HCT116 (cell line): ENCODE results near the gene STAT6. TPM values are rescaled to one million over a fixed set of nuclear protein-coding genes. Genes with fewer than 3 reads are reported as not detected.
A peak's percentile ranks its signal among the peaks of the same experiment; 100 is the strongest.

Source experiments
- ATAC-seq: fragments of 200-7000 bp; cut with Tn5 transposase; 2 replicates; pipeline ENCODE4 v1.9.1; 2020; ENCODE audit warnings: mild to moderate bottlenecking, moderate library complexity
- BruUV-seq: library from RNA; stranded (reverse); fragments of 400-500 nt; replicated peaks from 2 replicates; lab custom pipeline; 2021; lab: Mats Ljungman, UMichigan
- CTCF ChIA-PET: fragments of 300-600 bp; sonication (Branson Sonifier 250); formaldehyde crosslinking; loops from one replicate; lab custom pipeline; 2021; ENCODE audit warnings: antibody characterized with exemption; lab: Charles Lee
- POLR2A ChIA-PET: fragments of 300-600, 350-600 bp; sonication (Branson Sonifier 250); formaldehyde crosslinking; loops from one replicate; lab custom pipeline; 2021; ENCODE audit warnings: antibody characterized with exemption; lab: Charles Lee
- RAD21 ChIA-PET, 2 experiments: fragments of 300-600 bp; sonication (Branson Sonifier 250); formaldehyde crosslinking; loops; one replicate each; lab custom pipeline; 2023; ENCODE audit warnings: low total read pairs in 2 of 2; ENCODE audit not compliant: uncharacterized antibody in 2 of 2, unreplicated experiment in 2 of 2, low non-redundant PET in 1 of 2; lab: Charles Lee
- DNase-seq: peaks from one replicate; pipeline ENCODE4 v3.0.0-alpha.2; 2010; ENCODE audit warnings: low read depth, low spot score
- H2AFZ ChIP-seq: fragments of 200-600 bp; shearing (Covaris generic), sonication (generic); 2 replicates; pipeline ENCODE4 v1.6.1; 2017; ENCODE audit warnings: low read depth, mixed run types, mixed read lengths, antibody characterized with exemption, low read length; ENCODE audit not compliant: poor library complexity, severe bottlenecking
- H3K27ac ChIP-seq: 2 replicates; pipeline ENCODE4 v1.5.1; 2012; ENCODE audit warnings: low read depth, low read length
- H3K27me3 ChIP-seq: fragments of 200-600 bp; sonication (generic); 2 replicates; pipeline ENCODE4 v1.6.1; 2016; ENCODE audit warnings: mixed run types, low read length, mixed read lengths; ENCODE audit not compliant: insufficient read depth
- H3K36me3 ChIP-seq, 2 experiments: fragments of 200-500 bp in 1 of 2; fragments of 200-600 bp in 1 of 2; sonication (Bioruptor generic) in 1 of 2; sonication (generic) in 1 of 2; 2 replicates each; pipeline versions ENCODE4 v1.5.1 to v1.6.1; 2014 to 2016; ENCODE audit warnings: low read length in 2 of 2, inconsistent platforms in 1 of 2, mixed read lengths in 1 of 2, mixed run types in 1 of 2; ENCODE audit not compliant: insufficient read depth in 2 of 2, control insufficient read depth in 1 of 2
- H3K4me1 ChIP-seq, 2 experiments: fragments of 200-600 bp in 1 of 2; sonication (generic) in 1 of 2; 2 replicates each; pipeline versions ENCODE4 v1.5.1 to v1.6.1; 2012 to 2017; ENCODE audit warnings: low read length in 2 of 2, inconsistent platforms in 1 of 2, mild to moderate bottlenecking in 1 of 2, mixed read lengths in 1 of 2, mixed run types in 1 of 2, moderate library complexity in 1 of 2; ENCODE audit not compliant: insufficient read depth in 2 of 2, control insufficient read depth in 1 of 2
- H3K4me2 ChIP-seq: fragments of 200-600 bp; sonication (generic); 2 replicates; pipeline ENCODE4 v1.6.1; 2017; ENCODE audit warnings: mixed run types, low read length, mixed read lengths
- H3K4me3 ChIP-seq, 2 experiments: fragments of 200-600 bp in 1 of 2; sonication (generic) in 1 of 2; replicated peaks in 1 of 2; 2 replicates each; pipeline ENCODE4 v1.5.1; 2011 to 2016; ENCODE audit warnings: low read length in 2 of 2, control low read depth in 1 of 2, low read depth in 1 of 2, mild to moderate bottlenecking in 1 of 2, mixed read lengths in 1 of 2, mixed run types in 1 of 2
- H3K79me2 ChIP-seq: fragments of 200-600 bp; sonication (generic); 2 replicates; pipeline ENCODE4 v1.6.1; 2017; ENCODE audit warnings: mild to moderate bottlenecking, mixed run types, low read length, moderate library complexity, mixed read lengths; ENCODE audit not compliant: insufficient read depth
- H3K9ac ChIP-seq: fragments of 200-600 bp; sonication (generic); 2 replicates; pipeline ENCODE4 v1.6.1; 2016; ENCODE audit warnings: low read length, mixed read lengths
- H3K9me2 ChIP-seq: fragments of 200-600 bp; sonication (generic), shearing (Covaris generic); 2 replicates; pipeline ENCODE4 v1.6.1; 2017; ENCODE audit warnings: mixed run types, mild to moderate bottlenecking, moderate library complexity; ENCODE audit not compliant: insufficient read depth
- H3K9me3 ChIP-seq, 2 experiments: fragments of 200-500 bp in 1 of 2; fragments of 200-600 bp in 1 of 2; sonication (Bioruptor generic) in 1 of 2; sonication (generic) in 1 of 2; 2 replicates each; pipeline ENCODE4 v1.6.1; 2014 to 2017; ENCODE audit warnings: low read length in 2 of 2, mixed read lengths in 2 of 2, inconsistent platforms in 1 of 2, low read depth in 1 of 2, mild to moderate bottlenecking in 1 of 2, mixed run types in 1 of 2, moderate library complexity in 1 of 2; ENCODE audit not compliant: control insufficient read depth in 1 of 2, insufficient read depth in 1 of 2
- H4K20me1 ChIP-seq: fragments of 200-600 bp; sonication (generic), shearing (Covaris generic); 2 replicates; pipeline ENCODE4 v1.6.1; 2017; ENCODE audit warnings: mixed run types, mild to moderate bottlenecking, moderate library complexity; ENCODE audit not compliant: insufficient read depth
- ATF3 ChIP-seq: IDR thresholded peaks from 2 replicates; pipeline ENCODE4 v1.6.1; 2012
- CEBPB ChIP-seq: IDR thresholded peaks from 2 replicates; pipeline ENCODE4 v1.6.1; 2012; ENCODE audit warnings: low read depth
- EGR1 ChIP-seq: IDR thresholded peaks from 2 replicates; pipeline ENCODE4 v1.6.1; 2012; ENCODE audit warnings: low read depth
- ELF1 ChIP-seq: IDR thresholded peaks from 2 replicates; pipeline ENCODE4 v1.6.1; 2012; ENCODE audit warnings: low read depth, borderline replicate concordance
- EZH2 ChIP-seq: fragments of 200-600 bp; sonication (generic); IDR thresholded peaks from 2 replicates; pipeline ENCODE4 v1.6.1; 2017; ENCODE audit warnings: antibody characterized with exemption, mixed run types
- FOSL1 ChIP-seq: IDR thresholded peaks from 2 replicates; pipeline ENCODE4 v1.6.1; 2012; ENCODE audit warnings: low read depth
- POLR2A ChIP-seq: IDR thresholded peaks from 2 replicates; pipeline ENCODE4 v1.7.0; 2011; ENCODE audit warnings: borderline replicate concordance; ENCODE audit not compliant: insufficient read depth, insufficient read length; ENCODE audit errors: extremely low read depth
- POLR2AphosphoS5 ChIP-seq: IDR thresholded peaks from 2 replicates; pipeline ENCODE4 v1.6.1; 2011; ENCODE audit warnings: mild to moderate bottlenecking, low read depth, low read length, moderate library complexity
- REST ChIP-seq: IDR thresholded peaks from 2 replicates; pipeline ENCODE4 v1.6.1; 2012; ENCODE audit warnings: low read depth
- SP1 ChIP-seq: IDR thresholded peaks from 2 replicates; pipeline ENCODE4 v1.6.1; 2012; ENCODE audit warnings: low read depth
- SRF ChIP-seq: IDR thresholded peaks from 2 replicates; pipeline ENCODE4 v1.6.1; 2012; ENCODE audit warnings: low read depth
- TCF7L2 ChIP-seq: IDR thresholded peaks from 2 replicates; pipeline ENCODE4 v1.7.0; 2011; ENCODE audit warnings: borderline replicate concordance, inconsistent platforms; ENCODE audit not compliant: insufficient read depth, insufficient read length; ENCODE audit errors: extremely low read depth
- YY1 ChIP-seq: IDR thresholded peaks from 2 replicates; pipeline ENCODE4 v1.6.1; 2011; ENCODE audit warnings: low read length, low read depth, moderate library complexity, mild to moderate bottlenecking; ENCODE audit not compliant: insufficient replicate concordance; ENCODE audit errors: extremely low read depth
- ZBTB33 ChIP-seq: IDR thresholded peaks from 2 replicates; pipeline ENCODE4 v1.6.1; 2011; ENCODE audit warnings: mild to moderate bottlenecking, low read length, moderate library complexity; ENCODE audit not compliant: insufficient replicate concordance; ENCODE audit errors: extremely low read depth
- ZNF274 ChIP-seq: fragments of 200-500 bp; sonication (Bioruptor generic); IDR thresholded peaks from 2 replicates; pipeline ENCODE4 v1.6.1; 2014; ENCODE audit warnings: mild to moderate bottlenecking, low read depth, low read length, inconsistent platforms
- intact Hi-C: fragments of 100-400 bp; cut with micrococcal nuclease; formaldehyde crosslinking; loops from 2 replicates; pipeline ENCODE4 v1.10.0; 2022
- total RNA-seq: library from RNA; stranded (reverse); gene quantifications from one replicate; pipeline ENCODE4 v1.2.1, GENCODE V29; 2021; ENCODE audit not compliant: unreplicated experiment

Gene STAT6
- total RNA-seq, 1 experiment from 2014 or later, result 78.5 TPM

- TF ChIP-seq REST (no peak), ATF3 (no peak), POLR2A (no peak), POLR2AphosphoS5 (no peak)
Measured at GRCh38 chr12:57093415-57094207, 17.6 kb downstream of the STAT6 start (continued).

GRCh38 chr12:57092876-57093414, 18.2 kb downstream of the STAT6 start:
- Histone ChIP-seq H4K20me1 (no peaks in the 10 kb centered on the region), H2AFZ (no peak overlapping the region), H3K27me3 (no peaks in the 10 kb centered on the region), H3K9me3 (no peaks in the 10 kb centered on the region), H3K36me3 (peaks cover 20 to 35% of the 10 kb centered on the region in 2 experiments; a peak in 3 of 4 replicates), H3K4me3 (no peak overlapping the region), H3K4me1 (peaks cover 47 to 75% of the 10 kb centered on the region in 2 experiments), H3K27ac (peak overlapping the region; percentile 83), H3K9ac (no peak overlapping the region), H3K4me2 (peak overlapping the region; percentile 60), H3K9me2 (no peaks in the 10 kb centered on the region), H3K79me2 (peaks cover 38% of the 10 kb centered on the region)
- ChIA-PET CTCF (interaction anchor here (1.0 to 3.8 kb wide), 7 partner anchors 14 to 35 kb away, joined by 3 to 32 read pairs (median 5); partner anchors contain the start of genes NEMP1 and STAT6), POLR2A (interaction anchor here (1.3 to 7.8 kb wide), 3 partner anchors 14 to 24 kb away, joined by 6 to 32 read pairs (median 17); partner anchors contain the start of genes NEMP1 and STAT6), RAD21 (interaction anchor here (1.6 to 2.0 kb wide), 3 partner anchors 19 to 23 kb away, joined by 4 to 8 read pairs (median 4); partner anchors contain the start of gene STAT6 (in 1 of the 2))
- intact Hi-C loops, result loop anchor here (1.0 kb wide), 1 partner anchor 24 kb away; no protein-coding TSS in a partner anchor
- DNase-seq (no peak), ATAC-seq (no peak)
- BruUV-seq, result no TSS peak
- no peak for TF ChIP-seq POLR2A
- TF ChIP-seq YY1, result no peak
- no peak for TF ChIP-seq ZNF274
- TF ChIP-seq SP1, result no peak
- TF ChIP-seq SRF, result no peak
- TF ChIP-seq EZH2, result no peak
- no peak for TF ChIP-seq EGR1
- TF ChIP-seq TCF7L2, result no peak
- no peak for TF ChIP-seq FOSL1
- no peak for TF ChIP-seq ZBTB33
- TF ChIP-seq ELF1, result no peak
- no peak for TF ChIP-seq CEBPB
